Cardiac muscle cell (in vitro differentiated cells and primary cell): ENCODE results near the gene BOLA2. TPM values are rescaled to one million over a fixed set of nuclear protein-coding genes. Genes with fewer than 3 reads are reported as not detected.
"Not testable (repeated sequence)": the region's sequence is repeated elsewhere in the genome, so short reads cannot be mapped to it uniquely, and the experiment has no call there.

Experiments used
- DNase-seq, 2 donors: peaks; one replicate each; pipeline versions ENCODE4 v3.0.0 to v3.0.0-alpha.2; 2010 to 2017; ENCODE audit warnings: low read depth in 1 of 2, low spot score in 1 of 2
- H3K27ac ChIP-seq: fragments of 200-600 bp; sonication (generic); 2 replicates; pipeline ENCODE4 v1.5.1; 2016
- H3K27me3 ChIP-seq: fragments of 200-600 bp; sonication (generic); 2 replicates; pipeline ENCODE4 v1.6.0; 2016; ENCODE audit warnings: control low read depth
- H3K36me3 ChIP-seq: fragments of 200-600 bp; sonication (generic); 2 replicates; pipeline ENCODE4 v1.5.1; 2016; ENCODE audit warnings: control low read depth
- H3K4me1 ChIP-seq: fragments of 200-600 bp; sonication (generic); 2 replicates; pipeline ENCODE4 v1.8.1; 2017; ENCODE audit warnings: low read depth, mild to moderate bottlenecking, mixed run types
- H3K4me3 ChIP-seq: fragments of 200-600 bp; sonication (generic); 2 replicates; pipeline ENCODE4 v1.5.1; 2016; ENCODE audit warnings: mild to moderate bottlenecking
- H3K9me3 ChIP-seq: fragments of 200-600 bp; sonication (generic); 2 replicates; pipeline ENCODE4 v1.5.1; 2017; ENCODE audit warnings: low read depth, mild to moderate bottlenecking, control low read depth
- polyA plus RNA-seq: library from polyadenylated mRNA; unstranded; fragments of >200 nt; fragmentation: Nextera tagmentation; extraction: Ambion mirVana; gene quantifications from 2 replicates; pipeline ENCODE4 v1.2.1, GENCODE V29; 2016
- total RNA-seq: library from RNA; depleted of rRNA; stranded (reverse); fragments of >200 nt; gene quantifications from 2 replicates; pipeline ENCODE4 v1.2.3, GENCODE V29; 2016

BOLA2 gene
- total RNA-seq (17.1 and 27.0 TPM in 2 replicates), polyA plus RNA-seq (6.6 and 7.6 TPM in 2 replicates)

- DNase-seq, H3K9me3 ChIP-seq, H3K4me1 ChIP-seq, H3K27me3 ChIP-seq, H3K27ac ChIP-seq, H3K36me3 ChIP-seq, H3K4me3 ChIP-seq: not testable (repeated sequence)
These were observed at the start of gene BOLA2, which contains the start of gene SLX1B for GRCh38 chr16:29454269-29454668. Gene BOLA2, minus strand, starts transcription at chr16:29454351. Its CDS starts 98 bp downstream, at chr16:29454253. Gene SLX1B, plus strand, starts transcription at chr16:29454533.

- H3K36me3 ChIP-seq: not testable (repeated sequence)
These were observed 28.1 kb upstream of the BOLA2 start for GRCh38 chr16:29482276-29482675.

GRCh38 chr16:29472065-29472464 is 17.9 kb upstream of the BOLA2 start:
- not testable (repeated sequence) for H3K9me3 ChIP-seq, H3K4me3 ChIP-seq

More at GRCh38 chr16:29482276-29482675, 28.1 kb upstream of the BOLA2 start:
- H3K4me1 ChIP-seq, H3K4me3 ChIP-seq, H3K27ac ChIP-seq, H3K9me3 ChIP-seq, H3K27me3 ChIP-seq, DNase-seq: not testable (repeated sequence)

GRCh38 chr16:29469660-29470059 is 15.5 kb upstream of the BOLA2 start:
- H3K4me3 ChIP-seq, H3K27ac ChIP-seq: not testable (repeated sequence)

More at GRCh38 chr16:29472065-29472464, 17.9 kb upstream of the BOLA2 start:
- H3K36me3 ChIP-seq, H3K27me3 ChIP-seq, DNase-seq, H3K4me1 ChIP-seq, H3K27ac ChIP-seq: not testable (repeated sequence)

GRCh38 chr16:29467654-29468366 is 13.7 kb upstream of the BOLA2 start:
- not testable (repeated sequence) for DNase-seq, H3K36me3 ChIP-seq, H3K4me3 ChIP-seq, H3K27ac ChIP-seq, H3K4me1 ChIP-seq, H3K9me3 ChIP-seq, H3K27me3 ChIP-seq

More at GRCh38 chr16:29469660-29470059, 15.5 kb upstream of the BOLA2 start:
- not testable (repeated sequence) for DNase-seq, H3K4me1 ChIP-seq, H3K9me3 ChIP-seq, H3K36me3 ChIP-seq, H3K27me3 ChIP-seq

DNA sequence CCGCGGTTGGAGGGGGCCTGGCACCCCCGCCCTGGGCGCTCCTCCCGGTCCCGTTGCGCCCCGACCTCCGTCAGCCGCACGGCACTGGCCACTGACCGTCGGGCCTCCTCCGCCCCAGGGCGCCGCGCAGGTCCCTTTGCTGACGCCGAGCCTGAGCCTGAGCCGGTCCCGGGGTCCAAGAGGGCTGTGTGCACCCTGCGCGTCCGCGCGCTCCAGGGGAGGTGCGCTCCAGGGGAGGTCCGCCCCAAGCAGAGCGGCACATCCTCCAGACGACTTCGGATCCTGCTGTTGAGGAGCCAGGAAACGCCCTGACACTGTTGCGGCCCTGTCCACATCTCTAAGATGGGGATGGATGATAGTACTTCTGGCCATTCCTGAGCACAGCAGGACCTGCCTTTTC is 12.8 kb upstream of the BOLA2 start:
- H3K27me3 ChIP-seq, H3K4me1 ChIP-seq, DNase-seq, H3K4me3 ChIP-seq, H3K9me3 ChIP-seq, H3K27ac ChIP-seq, H3K36me3 ChIP-seq: not testable (repeated sequence)

- not testable (repeated sequence) for H3K4me3 ChIP-seq, H3K27me3 ChIP-seq, H3K36me3 ChIP-seq, H3K4me1 ChIP-seq, DNase-seq, H3K9me3 ChIP-seq, H3K27ac ChIP-seq
These were observed 12.1 kb upstream of the BOLA2 start for GRCh38 chr16:29465985-29466824.

- not testable (repeated sequence) for H3K4me1 ChIP-seq, H3K36me3 ChIP-seq, H3K9me3 ChIP-seq, DNase-seq, H3K27me3 ChIP-seq, H3K4me3 ChIP-seq, H3K27ac ChIP-seq
These were observed 6.5 kb upstream of the BOLA2 start for GRCh38 chr16:29460647-29461030.

GRCh38 chr16:29459706-29460646 is 5.8 kb upstream of the BOLA2 start, which contains the start of gene SULT1A4:
Gene SULT1A4, plus strand, starts transcription at chr16:29459913. Its CDS starts 1,473 bp downstream, at chr16:29461386.
- H3K27me3 ChIP-seq, H3K9me3 ChIP-seq, H3K36me3 ChIP-seq, H3K4me3 ChIP-seq, DNase-seq, H3K4me1 ChIP-seq, H3K27ac ChIP-seq: not testable (repeated sequence)

DNA sequence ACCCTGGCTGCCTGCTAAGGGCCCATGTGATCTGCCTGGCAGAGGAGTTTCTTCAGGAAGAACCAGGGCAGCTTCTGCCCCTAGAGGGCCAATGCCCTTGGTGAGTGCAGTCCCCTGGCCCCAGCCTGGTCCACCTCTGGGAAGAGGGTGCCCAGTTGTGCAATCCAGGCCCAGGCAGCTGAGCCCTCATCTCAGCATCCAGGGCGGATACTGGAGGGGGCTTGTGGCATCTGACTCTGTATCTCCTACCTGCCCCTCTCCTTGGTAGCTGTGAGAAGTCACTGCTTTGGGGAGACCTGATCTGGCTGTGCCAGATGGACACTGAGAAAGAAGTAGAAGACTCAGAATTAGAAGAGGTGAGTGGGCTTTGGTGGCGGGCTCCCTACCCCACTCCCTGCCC is 3.5 kb upstream of the BOLA2 start:
- H3K36me3 ChIP-seq, H3K9me3 ChIP-seq, H3K4me1 ChIP-seq, DNase-seq, H3K27me3 ChIP-seq, H3K4me3 ChIP-seq, H3K27ac ChIP-seq: not testable (repeated sequence)

- H3K4me3 ChIP-seq, H3K9me3 ChIP-seq, DNase-seq, H3K27me3 ChIP-seq, H3K36me3 ChIP-seq, H3K27ac ChIP-seq, H3K4me1 ChIP-seq: not testable (repeated sequence)
These were observed 677 bp upstream of the BOLA2 start for GRCh38 chr16:29454828-29455227.

- not testable (repeated sequence) for H3K36me3 ChIP-seq, H3K9me3 ChIP-seq, H3K27me3 ChIP-seq, H3K27ac ChIP-seq, H3K4me1 ChIP-seq, H3K4me3 ChIP-seq, DNase-seq
These were observed 397 bp downstream of the BOLA2 start for GRCh38 chr16:29453754-29454153.

DNA sequence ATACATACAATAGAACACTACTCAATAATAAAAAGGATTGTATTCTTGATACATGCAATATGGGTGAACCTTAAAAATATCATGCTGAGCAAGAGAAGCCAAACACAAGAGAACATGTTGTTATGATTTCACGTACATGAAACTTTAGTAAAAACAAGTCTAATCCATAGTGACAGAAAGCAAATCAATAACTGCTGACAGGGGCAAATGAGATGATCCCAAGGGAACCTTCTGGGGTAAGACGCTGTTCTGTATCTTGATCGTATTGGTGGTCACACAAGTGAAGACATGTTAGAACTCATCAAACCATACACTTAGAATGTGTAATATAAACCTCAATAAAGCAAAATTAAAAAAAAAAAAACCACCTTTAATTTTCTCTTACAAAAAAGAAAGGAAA is 28.8 kb downstream of the BOLA2 start:
- not testable (repeated sequence) for H3K27me3 ChIP-seq, H3K9me3 ChIP-seq, H3K36me3 ChIP-seq, H3K4me3 ChIP-seq, DNase-seq, H3K27ac ChIP-seq, H3K4me1 ChIP-seq
